Endothelial cell (in vitro differentiated cells): ENCODE data around the gene TRMT112. TPM values are rescaled to one million over a fixed set of nuclear protein-coding genes. Genes with fewer than 3 reads are reported as not detected.
A peak's percentile ranks its signal among the peaks of the same experiment; 100 is the strongest.

Experiments used
- DNase-seq: peaks from one replicate; pipeline ENCODE4 v3.0.0; 2021; ENCODE audit warnings: low spot score
- H3K27ac Mint-ChIP-seq: one replicate; pipeline ENCODE4 v1.8.0; 2021; ENCODE audit warnings: mixed read lengths, inconsistent platforms; ENCODE audit not compliant: unreplicated experiment
- H3K27me3 Mint-ChIP-seq: one replicate; pipeline ENCODE4 v1.8.0; 2021; ENCODE audit warnings: mild to moderate bottlenecking, moderate library complexity, mixed read lengths, inconsistent platforms; ENCODE audit not compliant: unreplicated experiment
- H3K36me3 Mint-ChIP-seq: one replicate; pipeline ENCODE4 v1.8.0; 2021; ENCODE audit warnings: mild to moderate bottlenecking, low read depth, mixed read lengths, inconsistent platforms; ENCODE audit not compliant: unreplicated experiment
- H3K4me1 Mint-ChIP-seq: one replicate; pipeline ENCODE4 v1.8.0; 2021; ENCODE audit warnings: mild to moderate bottlenecking, mixed read lengths, inconsistent platforms; ENCODE audit not compliant: unreplicated experiment
- H3K4me3 Mint-ChIP-seq: one replicate; pipeline ENCODE4 v1.8.0; 2021; ENCODE audit warnings: mild to moderate bottlenecking, mixed read lengths, inconsistent platforms; ENCODE audit not compliant: unreplicated experiment
- H3K9me3 Mint-ChIP-seq: one replicate; pipeline ENCODE4 v1.8.0; 2021; ENCODE audit warnings: mixed read lengths, inconsistent platforms; ENCODE audit not compliant: unreplicated experiment
- CTCF ChIP-seq: fragments of 200-600 bp; sonication (generic); IDR thresholded peaks from one replicate; pipeline ENCODE4 v1.5.0; 2021; ENCODE audit warnings: antibody characterized with exemption; ENCODE audit not compliant: unreplicated experiment
- total RNA-seq: library from RNA; stranded (reverse); fragmentation: NEBNext Ultra II Directional; extraction: Animal tissue kit (Norgen Biotek cat#: 25700); gene quantifications from one replicate; pipeline ENCODE4 v1.2.1, GENCODE V29; 2021; ENCODE audit not compliant: unreplicated experiment

Gene TRMT112
- total RNA-seq, 1 donor from 2014 or later = 138 TPM

GRCh38 chr11:64341429-64341828 lies 24.1 kb upstream of the TRMT112 start:
- peaks cover 10% of the 10 kb centered on the region for H3K27me3 Mint-ChIP-seq
- no peak for DNase-seq
- H3K36me3 Mint-ChIP-seq = peaks cover 3% of the 10 kb centered on the region
- no peaks in the 10 kb centered on the region for H3K9me3 Mint-ChIP-seq
- H3K27ac Mint-ChIP-seq = no peak overlapping the region
- peak overlapping the region; percentile 67 for H3K4me3 Mint-ChIP-seq
- H3K4me1 Mint-ChIP-seq = peaks cover 4% of the 10 kb centered on the region
- no peak for TF ChIP-seq CTCF

GRCh38 chr11:64340671-64341335 lies 23.4 kb upstream of the TRMT112 start:
- peak overlapping the region; percentile 67 for H3K4me3 Mint-ChIP-seq
- H3K27me3 Mint-ChIP-seq = peaks cover 8% of the 10 kb centered on the region
- no peak for TF ChIP-seq CTCF
- peaks cover 3% of the 10 kb centered on the region for H3K36me3 Mint-ChIP-seq
- H3K9me3 Mint-ChIP-seq = no peaks in the 10 kb centered on the region
- peak; percentile 69 for DNase-seq
- no peak overlapping the region for H3K27ac Mint-ChIP-seq
- H3K4me1 Mint-ChIP-seq = peaks cover 4% of the 10 kb centered on the region

GRCh38 chr11:64339754-64340408 lies 22.5 kb upstream of the TRMT112 start, which contains the start of gene CCDC88B:
CCDC88B (plus strand) TSS chr11:64340204; CDS start chr11:64340267, 63 bp downstream.
- peak within 1 kb of the TSS; percentile 67 for H3K4me3 Mint-ChIP-seq
- peak within 1 kb of the TSS; percentile 27 for H3K27ac Mint-ChIP-seq

GRCh38 chr11:64339286-64339685 lies 21.9 kb upstream of the TRMT112 start:
- Mint-ChIP-seq H3K27ac (peak overlapping the region; percentile 27), H3K4me1 (peaks cover 4% of the 10 kb centered on the region), H3K9me3 (no peaks in the 10 kb centered on the region), H3K4me3 (peak overlapping the region; percentile 22), H3K27me3 (peaks cover 4% of the 10 kb centered on the region), H3K36me3 (no peaks in the 10 kb centered on the region)
- no peak for TF ChIP-seq CTCF
- no peak for DNase-seq

More at GRCh38 chr11:64339754-64340408, 22.5 kb upstream of the TRMT112 start, which contains the start of gene CCDC88B:
- Mint-ChIP-seq H3K9me3 (no peaks in the 10 kb centered on the region), H3K36me3 (no peaks in the 10 kb centered on the region), H3K4me1 (peaks cover 4% of the 10 kb centered on the region), H3K27me3 (peaks cover 4% of the 10 kb centered on the region)
- no peak for DNase-seq
- TF ChIP-seq CTCF = no peak

GRCh38 chr11:64338716-64339115 lies 21.4 kb upstream of the TRMT112 start:
- no peak for TF ChIP-seq CTCF
- no peaks in the 10 kb centered on the region for H3K36me3 Mint-ChIP-seq
- H3K9me3 Mint-ChIP-seq = no peaks in the 10 kb centered on the region
- no peak for DNase-seq
- peaks cover 4% of the 10 kb centered on the region for H3K27me3 Mint-ChIP-seq
- H3K27ac Mint-ChIP-seq = no peak overlapping the region
- peaks cover 4% of the 10 kb centered on the region for H3K4me1 Mint-ChIP-seq
- H3K4me3 Mint-ChIP-seq = no peak overlapping the region
